ENCODE measurements around the gene TEAD4.

The TEAD4 gene

DNA sequence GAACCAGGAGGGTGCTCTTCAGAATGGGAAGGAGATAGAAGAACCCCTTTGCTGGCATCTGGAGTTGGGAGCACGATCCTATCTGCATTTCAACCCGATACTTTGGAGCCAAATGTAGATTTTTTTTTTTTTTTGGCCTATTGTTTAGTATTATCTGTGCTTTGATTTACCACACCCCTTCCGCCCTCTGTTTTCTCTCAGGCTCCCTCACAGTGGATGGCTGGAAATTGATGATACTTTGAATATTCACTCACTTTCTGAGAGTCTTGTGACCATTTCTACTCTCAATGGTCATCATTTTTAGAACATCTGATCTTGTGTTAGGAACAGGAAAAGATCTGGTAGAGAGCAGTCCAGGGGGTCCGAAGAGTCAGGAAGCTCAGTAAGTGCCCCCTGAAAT lies 127.0 kb downstream of the TEAD4 start:
- no peak for DNase-seq (ENCODE audit: low read depth)
- H3K4me3 ChIP-seq (ENCODE audit: control insufficient read depth, low read depth, low read length): no peak overlapping the region
- TF ChIP-seq, protein P1, sequence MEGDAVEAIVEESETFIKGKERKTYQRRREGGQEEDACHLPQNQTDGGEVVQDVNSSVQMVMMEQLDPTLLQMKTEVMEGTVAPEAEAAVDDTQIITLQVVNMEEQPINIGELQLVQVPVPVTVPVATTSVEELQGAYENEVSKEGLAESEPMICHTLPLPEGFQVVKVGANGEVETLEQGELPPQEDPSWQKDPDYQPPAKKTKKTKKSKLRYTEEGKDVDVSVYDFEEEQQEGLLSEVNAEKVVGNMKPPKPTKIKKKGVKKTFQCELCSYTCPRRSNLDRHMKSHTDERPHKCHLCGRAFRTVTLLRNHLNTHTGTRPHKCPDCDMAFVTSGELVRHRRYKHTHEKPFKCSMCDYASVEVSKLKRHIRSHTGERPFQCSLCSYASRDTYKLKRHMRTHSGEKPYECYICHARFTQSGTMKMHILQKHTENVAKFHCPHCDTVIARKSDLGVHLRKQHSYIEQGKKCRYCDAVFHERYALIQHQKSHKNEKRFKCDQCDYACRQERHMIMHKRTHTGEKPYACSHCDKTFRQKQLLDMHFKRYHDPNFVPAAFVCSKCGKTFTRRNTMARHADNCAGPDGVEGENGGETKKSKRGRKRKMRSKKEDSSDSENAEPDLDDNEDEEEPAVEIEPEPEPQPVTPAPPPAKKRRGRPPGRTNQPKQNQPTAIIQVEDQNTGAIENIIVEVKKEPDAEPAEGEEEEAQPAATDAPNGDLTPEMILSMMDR (conservative IDR thresholded peaks at IDR 0.05; ENCODE audit: control insufficient read depth, insufficient read depth, low read depth, low read length): no peak

DNA sequence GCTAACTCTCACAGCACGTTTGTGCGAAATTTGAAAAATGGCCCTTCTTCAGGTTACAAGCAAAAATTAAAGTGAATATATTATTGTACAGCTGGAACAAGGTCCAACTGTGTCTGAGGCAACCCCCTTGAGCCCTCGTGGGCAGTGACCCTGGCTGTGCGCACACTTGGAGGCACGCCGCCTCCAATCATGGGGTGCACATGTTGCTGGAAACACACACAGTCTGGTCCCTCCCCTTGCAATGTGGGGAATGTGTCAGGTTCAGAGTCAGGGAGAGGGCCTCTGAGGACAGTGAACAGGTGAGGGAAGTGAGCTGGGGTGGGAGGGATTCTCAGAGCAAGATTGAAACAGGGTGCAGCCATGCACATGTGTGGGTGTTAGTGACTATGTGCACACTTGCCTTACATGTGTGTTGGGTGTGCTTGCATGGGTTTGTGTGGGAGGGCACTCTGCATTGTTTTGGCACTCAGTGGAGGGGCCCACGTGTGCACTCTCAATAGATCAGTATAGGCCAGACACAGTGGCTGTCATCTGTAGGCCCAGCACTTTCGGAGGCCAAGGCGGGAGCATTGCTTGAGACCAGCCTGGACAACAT lies 127.6 kb downstream of the TEAD4 start:
- no peak overlapping the region for H3K4me3 ChIP-seq (ENCODE audit: control insufficient read depth, low read depth, low read length)
- TF ChIP-seq, protein P1 (conservative IDR thresholded peaks at IDR 0.05; ENCODE audit: control insufficient read depth, insufficient read depth, low read depth, low read length): no peak
- no peak for DNase-seq (ENCODE audit: low read depth)

DNA sequence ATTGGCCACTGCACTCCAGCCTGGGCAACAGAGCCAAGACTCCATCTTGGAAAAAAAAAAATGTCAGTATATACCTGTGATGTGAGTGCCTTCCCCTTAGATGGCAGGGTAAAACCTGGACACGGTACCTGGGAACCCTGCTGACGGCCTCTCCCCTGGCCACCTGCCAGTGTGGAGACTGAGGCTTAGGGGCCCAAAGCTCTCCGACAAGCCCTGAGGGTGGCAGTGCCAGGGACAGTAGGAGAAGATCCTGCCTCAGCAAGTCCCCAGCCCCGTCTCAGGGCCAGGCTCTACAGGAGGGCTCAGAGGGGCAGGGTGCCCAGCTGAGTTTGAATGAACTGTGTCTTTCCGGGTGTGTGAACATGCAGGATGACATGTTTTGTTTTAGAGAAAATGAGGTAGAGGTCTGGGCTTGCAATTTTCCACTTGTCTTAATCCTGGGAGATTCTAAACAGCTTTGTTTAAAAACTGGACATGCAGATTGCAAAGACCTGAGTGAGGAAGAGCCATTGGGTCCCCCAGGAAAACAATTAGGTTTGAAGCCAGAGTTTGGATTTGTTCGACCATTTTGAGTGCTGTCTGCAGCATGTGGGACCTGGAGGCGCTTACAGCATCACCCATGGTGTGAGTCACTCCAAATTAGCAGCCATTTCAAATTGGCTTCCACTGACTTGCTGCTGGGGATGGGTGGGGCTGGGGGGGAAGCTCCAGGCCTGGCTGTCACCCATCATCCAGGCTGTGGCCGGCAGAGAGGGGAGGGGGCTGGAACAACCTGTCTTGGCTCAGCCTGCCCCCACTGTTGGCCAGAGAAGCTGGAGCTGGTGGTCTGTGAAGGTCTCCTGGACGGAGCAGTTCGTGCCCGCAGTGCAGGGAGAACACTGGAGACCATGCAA lies 128.8 kb downstream of the TEAD4 start:
- H3K4me3 ChIP-seq (ENCODE audit: control insufficient read depth, low read depth, low read length): no peak overlapping the region
- TF ChIP-seq, protein P1 (conservative IDR thresholded peaks at IDR 0.05; ENCODE audit: control insufficient read depth, insufficient read depth, low read depth, low read length): no peak
- no peak for DNase-seq (ENCODE audit: low read depth)

DNA sequence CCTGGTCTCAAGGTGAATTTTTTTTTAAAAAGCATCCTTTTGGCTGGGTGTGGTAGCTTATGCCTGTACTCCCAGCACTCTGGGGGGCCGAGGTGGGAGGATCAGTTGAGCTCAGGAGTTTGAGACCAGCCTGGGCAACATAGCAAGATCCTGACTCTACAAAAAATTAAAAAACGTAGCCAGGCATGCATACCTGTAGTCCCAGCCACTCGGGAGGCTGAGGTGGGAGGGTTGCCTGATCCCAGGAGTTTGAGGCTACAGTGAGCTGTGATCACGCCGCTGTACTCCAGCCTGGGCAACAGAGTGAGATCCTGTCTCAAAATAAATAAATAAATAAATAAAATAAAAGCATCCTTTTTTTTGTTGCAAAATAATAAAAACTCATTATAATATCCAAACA lies 130.4 kb downstream of the TEAD4 start:
- no peak for DNase-seq (ENCODE audit: low read depth)
- H3K4me3 ChIP-seq (ENCODE audit: control insufficient read depth, low read depth, low read length): no peak overlapping the region
- TF ChIP-seq, protein P1 (conservative IDR thresholded peaks at IDR 0.05; ENCODE audit: control insufficient read depth, insufficient read depth, low read depth, low read length): no peak
